GM19455 (cell line): ENCODE results near the gene COMMD1.
"Not testable (repeated sequence)": the region's sequence is repeated elsewhere in the genome, so short reads cannot be mapped to it uniquely, and the experiment has no call there.

Experiments
- ATAC-seq: cut with Tn5 transposase; IDR thresholded peaks from one replicate; pipeline ENCODE4 v1.9.1; 2021; ENCODE audit not compliant: unreplicated experiment

COMMD1 gene

DNA sequence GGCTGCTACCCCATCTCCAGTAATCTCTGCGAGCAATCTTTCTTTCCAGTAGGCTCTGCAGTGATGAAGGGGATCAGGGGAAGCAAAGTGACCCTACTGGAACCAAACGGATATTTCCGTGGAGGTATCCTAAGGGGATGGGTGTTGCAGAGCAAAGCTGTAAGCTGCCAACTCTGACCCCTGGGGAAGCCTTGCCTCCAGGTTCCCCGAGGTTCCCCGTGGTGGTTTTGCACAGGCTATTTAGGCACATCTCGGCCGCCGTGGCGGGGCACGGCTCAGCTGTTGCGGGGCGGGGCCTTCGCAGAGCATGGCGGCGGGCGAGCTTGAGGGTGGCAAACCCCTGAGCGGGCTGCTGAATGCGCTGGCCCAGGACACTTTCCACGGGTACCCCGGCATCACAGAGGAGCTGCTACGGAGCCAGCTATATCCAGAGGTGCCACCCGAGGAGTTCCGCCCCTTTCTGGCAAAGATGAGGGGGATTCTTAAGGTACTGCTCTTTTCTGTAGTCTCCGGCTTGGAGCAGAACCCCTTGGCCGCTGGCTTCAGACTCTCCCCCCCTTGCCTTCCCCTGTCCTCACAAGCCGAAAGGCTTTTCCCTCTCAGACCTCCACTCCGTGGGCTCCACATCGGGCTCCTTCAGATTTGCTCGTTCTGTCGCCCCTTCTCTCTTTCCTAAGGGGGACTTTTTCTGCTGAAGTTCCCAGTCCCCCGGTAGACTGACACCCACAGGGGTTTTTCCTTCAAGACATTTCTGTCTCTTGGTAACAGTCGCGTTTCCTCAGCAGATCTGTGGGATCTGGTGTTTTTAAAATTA is at the start of gene COMMD1:
Gene COMMD1 (plus strand): TSS at position 303 of the 814 bp plus-strand sequence. CDS start 5 bp downstream, at position 308.
- peak; percentile 99 for ATAC-seq

DNA sequence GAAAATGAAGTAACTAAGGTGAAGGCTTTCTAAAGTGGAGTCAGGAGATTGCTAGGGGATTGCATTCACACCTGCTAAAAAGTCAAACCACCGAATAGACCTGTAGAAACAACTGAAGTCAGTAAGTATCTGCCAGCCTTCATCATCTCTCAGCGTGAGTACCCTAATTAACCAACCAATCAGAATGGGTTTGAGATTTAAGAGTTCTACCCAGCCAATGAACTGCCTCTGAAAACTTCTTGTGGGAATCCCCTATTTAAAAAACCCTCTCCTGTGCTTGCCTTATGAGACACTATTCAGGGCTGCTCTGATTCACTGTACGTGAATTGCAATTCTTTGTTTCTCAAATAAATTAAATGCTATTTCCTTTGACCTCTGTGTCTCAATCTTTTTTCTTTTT is 48.2 kb upstream of the COMMD1 start:
- no peak for ATAC-seq

DNA sequence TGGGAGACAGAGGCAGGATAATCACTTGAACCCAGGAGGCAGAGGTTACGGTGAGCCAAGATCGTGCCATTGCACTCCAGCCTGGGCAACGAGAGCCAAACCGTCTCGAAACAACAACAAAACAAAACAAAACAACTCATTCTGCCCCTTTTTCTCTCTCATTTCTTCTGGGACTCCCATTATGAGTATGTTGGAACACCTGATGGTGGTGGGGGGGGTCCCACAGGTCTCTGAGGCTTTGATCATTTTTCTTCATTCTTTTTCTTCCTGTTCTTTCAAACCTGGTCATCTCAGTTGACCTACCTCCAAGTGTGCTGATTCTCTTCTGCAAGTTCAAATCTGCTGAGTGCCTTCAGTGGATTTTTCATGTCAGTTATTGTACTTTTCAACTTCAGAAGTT is 43.4 kb upstream of the COMMD1 start:
- ATAC-seq = no peak

DNA sequence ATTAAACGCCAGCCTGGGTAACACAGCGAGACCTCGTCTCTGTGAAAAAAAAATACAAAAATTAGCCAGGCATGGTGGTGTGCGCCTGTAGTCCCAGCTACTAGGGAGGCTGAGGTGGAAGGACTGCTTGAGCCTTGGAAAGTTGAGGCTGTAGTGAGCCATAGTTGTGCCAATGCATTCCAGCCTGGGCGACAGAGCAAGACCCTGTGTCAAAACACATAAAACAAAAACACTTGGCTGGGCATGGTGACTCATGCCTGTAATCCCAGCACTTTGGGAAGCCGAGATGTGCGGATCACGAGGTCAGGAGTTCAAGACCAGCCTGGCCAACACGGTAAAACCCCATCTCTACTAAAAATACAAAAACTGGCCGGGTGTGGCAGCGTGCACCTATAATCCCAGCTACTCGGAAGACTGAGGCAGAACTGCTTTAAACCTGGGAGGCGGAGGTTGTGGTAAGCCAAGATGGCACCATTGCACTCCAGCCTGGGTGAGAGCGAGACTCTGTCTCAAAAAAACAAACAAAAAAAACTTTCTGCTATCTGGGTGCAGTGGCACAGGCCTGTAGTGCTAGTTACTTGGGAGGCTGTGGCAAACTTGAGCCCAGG is 38.9 kb upstream of the COMMD1 start:
- not testable (repeated sequence) for ATAC-seq

DNA sequence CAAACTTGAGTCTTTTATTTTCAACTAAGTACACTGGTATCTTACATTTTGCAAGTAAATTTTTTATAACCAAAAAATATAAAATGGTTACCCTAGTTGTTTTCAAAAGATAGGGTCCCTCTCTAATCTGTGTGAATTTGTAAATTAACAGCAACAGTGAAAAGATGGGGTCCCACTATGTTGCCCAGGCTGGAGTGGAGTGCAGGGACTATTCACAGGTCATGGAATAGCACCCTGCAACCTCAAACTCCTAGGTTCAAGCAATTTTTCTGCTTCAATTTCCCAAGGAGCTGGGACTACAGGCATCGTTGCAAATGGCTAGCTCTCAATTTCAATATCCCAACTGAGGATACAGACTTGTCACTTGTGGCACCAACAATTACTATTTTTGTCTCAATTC is 29.1 kb upstream of the COMMD1 start:
- ATAC-seq = no peak

DNA sequence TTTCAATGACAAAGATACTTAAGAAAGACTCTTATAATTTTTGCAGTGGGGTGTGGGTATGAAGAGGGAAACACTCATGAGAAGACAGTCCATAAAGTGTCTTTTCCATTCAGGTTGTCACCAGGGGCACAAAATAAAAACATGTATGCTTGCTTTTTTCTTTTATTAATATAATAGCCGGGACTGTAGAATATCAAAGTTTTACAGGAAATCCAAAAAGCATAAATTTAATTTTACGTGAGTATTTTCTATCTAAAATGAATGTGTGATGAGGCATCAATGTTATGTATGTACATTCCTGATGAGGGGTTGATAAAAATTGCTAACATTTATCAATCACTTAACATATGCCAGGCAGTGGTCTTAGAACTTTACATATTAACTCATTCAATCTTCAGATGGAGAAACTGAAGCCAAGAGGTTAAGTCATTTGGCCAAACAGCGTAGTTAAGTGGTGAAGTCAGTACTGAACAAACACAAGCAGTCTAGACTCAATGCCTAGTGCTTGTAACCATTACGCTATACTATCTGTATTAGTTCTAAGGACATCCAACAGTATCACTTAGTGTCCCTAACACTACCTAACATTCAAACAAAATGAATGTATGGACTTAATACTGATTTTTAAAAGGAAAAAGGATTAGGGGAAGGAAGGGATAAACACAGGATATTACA is 27.8 kb upstream of the COMMD1 start:
- no peak for ATAC-seq

DNA sequence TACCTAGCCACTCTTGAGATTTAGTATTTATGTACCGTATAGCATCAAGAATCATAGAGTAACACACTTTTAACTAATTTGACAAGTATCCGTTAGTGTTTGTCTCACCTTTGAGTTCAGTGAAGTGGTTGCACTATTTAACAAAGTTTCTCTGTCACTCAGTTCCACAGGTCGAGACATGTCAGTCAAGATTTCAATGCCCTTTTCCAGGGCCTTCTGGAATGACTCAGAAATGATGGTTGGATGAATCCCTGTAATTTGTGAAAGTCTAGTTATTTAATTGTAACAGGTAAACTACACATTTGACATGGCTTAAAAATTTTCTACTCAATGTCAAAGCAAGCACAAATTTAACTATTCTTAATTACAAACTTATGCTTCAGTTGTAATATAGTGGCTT is 26.7 kb upstream of the COMMD1 start:
- no peak for ATAC-seq

DNA sequence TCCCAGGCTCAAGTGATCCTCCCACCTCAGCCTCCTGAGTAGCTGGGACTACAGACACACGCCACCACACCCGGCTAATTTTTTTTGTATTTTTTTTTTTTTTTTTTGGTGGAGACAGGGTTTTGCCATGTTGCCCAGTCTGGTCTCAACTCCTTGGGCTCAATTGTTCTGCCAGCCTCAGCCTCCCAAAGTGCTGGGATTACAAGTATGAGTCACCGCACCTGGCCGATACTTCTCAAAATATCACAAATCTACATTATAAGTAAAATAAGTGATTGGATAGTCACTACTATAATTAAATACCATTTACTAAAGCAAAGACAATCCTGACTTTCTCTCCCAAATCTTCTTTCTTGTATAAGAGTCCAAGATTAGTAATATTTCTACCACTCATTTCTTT is 26.1 kb upstream of the COMMD1 start:
- not testable (repeated sequence) for ATAC-seq

DNA sequence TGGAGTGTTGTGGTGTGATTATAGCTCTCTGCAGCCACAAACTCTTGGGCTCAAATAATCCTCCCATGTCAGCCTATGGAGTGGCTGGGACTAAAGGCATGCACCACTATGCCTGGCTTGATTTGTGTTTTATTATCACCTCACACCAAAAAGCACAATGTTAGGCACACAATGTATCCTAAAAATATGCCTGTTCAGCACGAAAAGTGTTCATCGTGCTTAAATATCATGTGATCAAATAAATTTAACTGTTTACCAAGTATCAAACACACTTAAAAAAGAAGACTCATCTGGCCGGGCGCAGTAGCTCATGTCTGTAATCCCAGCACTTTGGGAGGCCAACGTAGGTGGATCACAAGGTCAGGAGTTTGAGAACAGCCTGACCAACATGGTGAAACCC is 22.6 kb upstream of the COMMD1 start:
- no peak for ATAC-seq

DNA sequence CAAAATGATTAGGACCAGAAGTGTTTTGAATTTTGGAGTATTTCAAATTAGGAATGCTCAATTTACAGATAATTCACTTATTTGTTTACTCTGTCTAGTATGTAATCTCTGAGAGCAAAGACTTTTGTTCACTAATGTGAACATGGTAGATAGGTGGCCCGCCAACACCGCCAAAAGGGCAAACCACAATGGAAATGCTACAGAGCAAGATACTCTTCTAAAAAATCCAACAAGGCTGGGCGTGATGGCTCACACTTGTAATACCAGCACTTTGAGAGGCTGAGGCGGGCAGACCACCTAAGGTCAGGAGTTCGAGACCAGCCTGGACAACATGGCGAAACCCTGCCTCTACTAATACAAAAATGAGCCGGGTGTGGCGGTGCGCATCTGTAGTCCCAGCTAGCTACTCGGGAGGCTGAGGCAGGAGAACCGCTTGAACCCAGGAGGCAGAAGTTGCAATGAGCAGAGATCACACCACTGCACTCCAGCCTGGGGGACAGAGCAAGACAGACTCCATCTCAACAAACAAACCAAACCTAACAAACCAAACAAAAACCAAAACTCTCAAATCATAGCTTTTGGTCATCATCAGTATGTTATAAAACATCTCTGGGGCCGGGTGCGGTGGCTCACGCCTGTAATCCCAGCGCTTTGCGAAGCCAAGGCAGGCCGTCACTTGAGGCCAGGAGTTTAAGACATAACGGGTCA is 19.4 kb upstream of the COMMD1 start:
- no peak for ATAC-seq

DNA sequence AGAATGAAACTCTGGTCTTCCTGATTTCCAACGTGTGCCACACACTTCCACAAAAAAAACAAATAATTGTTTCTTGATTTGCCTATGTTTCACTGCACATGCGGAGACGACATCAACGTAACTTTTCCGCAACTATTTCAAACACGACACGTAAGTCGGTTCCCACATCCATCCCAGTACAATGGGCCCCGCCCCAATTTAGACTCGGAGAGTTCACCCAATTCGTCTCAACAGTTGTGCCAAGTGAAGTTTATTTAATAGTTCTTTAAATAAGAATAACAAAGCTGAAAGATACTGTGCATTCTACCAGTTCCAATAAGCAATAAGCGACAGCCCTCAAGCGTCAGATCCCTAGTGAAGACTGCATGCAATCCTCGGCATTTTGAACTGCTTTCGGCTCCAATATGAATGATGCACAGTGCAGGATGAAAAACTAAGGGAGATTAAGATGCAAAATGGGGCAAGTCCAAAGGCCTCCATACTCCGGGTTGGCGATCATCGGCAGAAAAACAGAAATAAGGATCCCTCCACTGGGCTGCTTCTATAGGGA is 17.7 kb upstream of the COMMD1 start:
- no peak for ATAC-seq

DNA sequence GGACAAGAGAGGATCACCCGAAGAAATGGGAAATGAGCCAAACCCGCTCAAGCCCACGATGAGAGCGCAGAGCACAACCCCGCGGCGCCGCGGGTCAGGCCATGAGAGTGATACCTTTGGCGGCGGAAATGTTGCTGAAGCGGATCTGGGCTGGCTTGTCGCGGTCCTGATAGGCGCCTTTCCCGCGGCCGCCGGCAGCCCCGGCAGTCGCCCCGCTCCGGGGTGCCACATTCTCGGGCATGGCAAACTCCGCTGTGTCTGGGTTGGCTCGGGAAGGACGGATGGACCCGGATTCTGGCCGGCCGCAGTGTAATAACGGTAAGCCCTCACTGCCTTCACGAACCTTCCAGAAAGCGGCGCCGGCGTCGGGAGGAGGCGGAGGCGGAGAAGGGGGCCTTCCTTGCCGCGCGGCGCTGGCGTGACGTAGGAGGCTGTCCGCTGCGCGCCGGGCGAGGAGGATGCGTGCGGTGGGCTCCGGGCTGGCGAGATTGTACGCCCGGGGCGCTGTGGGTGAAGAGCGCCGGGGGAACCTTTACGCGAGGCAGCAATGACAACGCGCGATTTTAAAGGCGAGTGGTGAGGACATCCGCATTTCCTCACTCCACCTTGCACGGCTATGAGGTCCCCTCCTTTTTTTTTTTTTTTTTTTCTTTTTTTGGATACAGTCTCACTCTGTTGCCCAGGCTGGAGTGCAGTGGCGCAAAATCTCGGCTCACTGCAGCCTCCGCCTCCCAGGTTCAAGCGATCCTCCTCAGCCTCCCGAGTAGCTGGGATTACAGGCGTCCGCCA is 17.0 kb upstream of the COMMD1 start, which contains the start of gene CCT4:
Gene CCT4 (minus strand): TSS at position 390 of the 789 bp plus-strand sequence. CDS start 149 bp downstream, at position 241.
- peak; percentile 71 for ATAC-seq

DNA sequence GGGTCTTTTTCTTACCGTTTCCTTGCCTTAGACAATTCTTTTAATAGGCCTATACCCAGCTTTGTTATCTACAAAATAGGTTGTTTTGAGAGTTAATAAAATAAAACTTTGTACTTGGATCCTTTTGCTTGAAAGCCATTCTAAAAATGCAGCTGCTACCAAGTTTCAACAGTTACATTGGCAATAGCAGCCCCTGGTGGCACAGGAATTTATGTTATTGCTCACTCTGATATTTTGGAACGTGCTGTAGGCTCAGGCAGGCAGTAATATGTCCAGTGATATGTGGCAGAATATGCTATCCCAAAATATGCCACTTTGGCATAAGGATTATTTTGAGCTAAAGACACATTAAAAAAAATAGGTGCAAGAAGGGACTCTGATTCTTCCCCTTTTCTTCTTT is 6.7 kb upstream of the COMMD1 start:
- ATAC-seq = no peak

DNA sequence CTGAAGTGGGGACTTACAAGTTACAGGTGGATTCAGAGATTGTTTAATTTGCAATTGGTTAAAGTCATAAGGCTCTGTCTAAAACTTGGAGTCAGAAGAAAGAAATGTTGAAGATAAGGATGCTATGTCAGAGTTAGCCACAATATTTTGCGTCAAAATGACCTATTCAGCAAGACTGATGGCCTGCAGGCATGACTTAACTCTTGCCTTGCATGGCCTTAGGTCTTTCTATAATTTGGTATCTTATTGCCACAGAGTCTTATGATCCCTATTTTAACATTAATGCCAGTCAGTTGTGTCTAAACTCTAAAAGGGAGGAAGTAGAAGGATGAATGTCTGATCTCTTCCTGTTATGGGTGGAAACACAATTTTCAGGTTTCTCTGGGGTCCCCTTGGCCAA is 5.2 kb upstream of the COMMD1 start:
- no peak for ATAC-seq

DNA sequence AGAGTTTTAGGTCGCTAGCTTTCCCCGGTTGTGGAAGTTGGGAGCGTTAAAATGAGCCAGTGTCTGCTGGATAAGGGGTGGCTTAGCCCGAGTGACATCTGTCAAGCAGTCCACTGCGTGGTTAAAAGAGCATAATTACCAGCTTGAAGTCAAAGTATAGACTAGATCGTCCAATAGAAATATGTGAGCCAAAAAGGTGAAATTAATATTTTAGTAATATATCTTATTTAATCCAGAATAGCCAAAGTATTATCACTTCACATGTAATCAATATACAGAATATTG is 654 bp downstream of the COMMD1 start:
- no peak for ATAC-seq

DNA sequence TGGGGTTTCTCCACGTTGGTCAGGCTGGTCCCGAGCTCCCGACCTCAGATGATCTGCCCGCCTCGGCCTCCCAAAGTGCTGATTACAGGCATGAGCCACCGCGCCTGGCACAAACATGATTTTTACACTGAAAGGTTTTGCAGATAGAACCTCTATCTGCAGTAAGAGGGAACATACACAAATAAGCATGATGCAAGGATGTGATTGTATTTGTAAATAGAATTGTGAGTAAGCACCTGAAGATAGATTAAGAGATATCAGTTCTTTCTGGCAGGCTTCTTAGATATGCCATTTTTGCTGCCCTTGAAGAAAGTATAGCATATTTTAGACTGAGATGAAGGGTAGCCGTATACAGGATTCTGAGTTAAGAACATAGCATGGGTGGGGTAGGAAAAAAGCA is 3.6 kb downstream of the COMMD1 start:
- ATAC-seq = no peak

DNA sequence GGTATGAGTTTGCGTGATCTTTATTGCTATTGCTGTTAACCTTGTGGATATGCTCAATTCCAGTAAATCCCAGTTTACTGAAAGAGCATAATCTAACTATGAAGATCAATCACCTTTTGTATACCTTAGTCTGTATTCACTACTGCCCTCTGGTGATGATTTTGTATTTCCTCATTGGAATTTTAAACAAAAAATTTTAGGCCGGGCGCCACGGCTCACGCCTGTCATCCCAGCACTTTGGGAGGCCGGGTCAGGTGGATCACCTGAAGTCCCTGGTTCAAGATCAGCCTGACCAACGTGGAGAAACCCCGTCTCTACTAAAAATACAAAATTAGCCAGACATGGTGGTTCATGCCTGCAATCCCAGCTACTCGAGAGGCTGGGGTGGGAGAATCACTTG is 5.1 kb downstream of the COMMD1 start:
- ATAC-seq = no peak

DNA sequence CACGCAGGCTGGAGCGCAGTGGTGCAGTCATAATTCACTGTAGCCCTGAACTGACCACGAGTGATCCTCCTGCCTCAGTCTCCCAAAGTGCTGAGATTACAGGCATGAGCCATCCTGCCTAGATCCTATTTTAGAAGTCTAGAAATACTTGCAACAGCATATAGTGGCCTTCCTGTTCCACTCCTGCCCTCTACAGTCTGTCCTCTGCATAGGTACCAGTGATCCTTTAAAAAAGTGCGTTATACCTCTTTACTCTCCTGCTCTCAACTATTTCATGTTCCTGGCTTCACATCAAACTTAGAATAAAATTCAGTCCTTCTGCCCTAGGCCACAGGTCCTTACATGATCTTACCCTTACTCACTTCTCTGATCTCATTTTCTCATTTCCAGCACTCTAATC is 6.0 kb downstream of the COMMD1 start:
- ATAC-seq = no peak

DNA sequence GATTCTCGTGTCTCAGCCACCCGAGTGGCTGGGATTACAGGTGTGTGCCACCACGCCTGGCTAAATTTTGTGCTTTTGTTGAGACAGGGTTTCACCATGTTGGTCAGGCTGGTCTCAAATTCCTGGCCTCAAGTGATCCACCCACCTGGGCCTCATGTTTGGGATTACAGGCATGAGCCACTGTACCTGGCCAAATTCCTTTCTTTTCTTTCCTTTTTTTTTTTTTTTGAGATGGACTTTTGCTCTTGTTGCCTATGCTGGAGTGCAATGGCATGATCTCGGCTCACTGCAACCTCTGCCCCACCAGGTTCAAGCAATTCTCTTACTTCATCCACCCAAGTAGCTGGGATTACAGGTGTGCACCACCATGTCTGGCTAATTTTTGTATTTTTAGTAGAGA is 9.3 kb downstream of the COMMD1 start:
- not testable (repeated sequence) for ATAC-seq

DNA sequence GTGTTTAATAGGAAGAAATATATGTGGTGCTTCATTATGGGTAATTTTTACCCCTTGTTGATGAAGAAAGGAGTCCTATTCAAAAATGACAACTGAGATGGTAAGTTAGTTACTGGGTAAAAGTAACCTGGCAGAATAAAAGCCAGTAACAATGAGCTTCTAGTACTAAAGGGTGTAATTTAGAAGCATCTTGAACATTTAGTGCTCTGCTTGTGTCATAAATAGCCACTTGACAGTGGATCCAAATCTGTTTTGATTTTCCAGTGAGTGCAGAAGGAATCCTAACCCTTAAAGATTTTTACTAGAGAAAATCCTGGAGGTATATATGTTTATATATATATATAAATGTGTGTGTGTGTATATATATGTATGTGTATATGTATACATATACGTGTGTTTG is 15.1 kb downstream of the COMMD1 start:
- no peak for ATAC-seq

DNA sequence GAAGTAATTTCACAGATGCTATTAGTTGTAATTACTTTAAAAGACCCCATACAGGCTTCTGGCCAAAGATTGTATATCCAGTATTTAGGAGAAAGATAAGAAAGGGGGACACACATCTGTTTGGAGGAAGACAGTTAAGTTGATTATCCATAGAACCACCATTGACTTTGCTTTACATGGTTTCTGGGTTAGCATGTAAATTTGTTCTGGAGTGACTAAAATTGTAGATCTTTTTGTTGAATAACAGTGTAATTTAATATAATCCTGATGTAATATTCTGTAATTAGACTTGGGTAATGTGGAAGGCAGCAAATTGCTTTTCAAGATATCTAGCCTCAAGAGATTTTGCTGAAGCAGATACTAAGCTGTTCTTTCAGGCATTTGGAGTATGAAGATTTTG is 17.2 kb downstream of the COMMD1 start:
- ATAC-seq = no peak
